H1 (cell line): ENCODE data around the gene OR9A4. TPM values are rescaled to one million over a fixed set of nuclear protein-coding genes. Genes with fewer than 3 reads are reported as not detected.

Source experiments
- CTCF ChIA-PET: fragments of 300-600 bp; sonication (Branson Sonifier 250); formaldehyde crosslinking; loops from one replicate; lab custom pipeline; 2021; ENCODE audit not compliant: partially characterized antibody; lab: Charles Lee
- POLR2A ChIA-PET: fragments of 300-600 bp; sonication (Branson Sonifier 250); formaldehyde crosslinking; loops from one replicate; lab custom pipeline; 2021; ENCODE audit warnings: inconsistent platforms; ENCODE audit not compliant: partially characterized antibody; lab: Charles Lee
- DNase-seq, 2 experiments: peaks; one replicate each; pipeline versions ENCODE4 v3.0.0 to v3.0.0-alpha.2; 2010 to 2022; ENCODE audit warnings: low spot score in 2 of 2, low read depth in 1 of 2, mixed read lengths in 1 of 2
- FAIRE-seq: peaks from 2 replicates; lab custom pipeline; 2011; peaks lifted over from hg19 to GRCh38; lab: Jason Lieb, UNC
- H2AFZ ChIP-seq: 2 replicates; pipeline ENCODE4 v1.8.1; 2012; ENCODE audit warnings: low read length, inconsistent platforms
- H2AK5ac ChIP-seq: 2 replicates; pipeline ENCODE4 v1.6.1; 2013; ENCODE audit warnings: low read depth, low read length
- H2BK120ac ChIP-seq: replicated peaks from 2 replicates; pipeline ENCODE3; 2013; ENCODE audit warnings: low read depth, low read length, inconsistent platforms
- H2BK12ac ChIP-seq: 2 replicates; pipeline ENCODE4 v1.6.1; 2013; ENCODE audit warnings: low read depth, low read length
- H2BK15ac ChIP-seq: 2 replicates; pipeline ENCODE4 v1.6.1; 2013; ENCODE audit warnings: low read length
- H2BK20ac ChIP-seq: 2 replicates; pipeline ENCODE4 v1.6.1; 2013; ENCODE audit warnings: low read length
- H2BK5ac ChIP-seq: 2 replicates; pipeline ENCODE4 v1.6.1; 2013; ENCODE audit warnings: low read depth, low read length
- H3K14ac ChIP-seq: 2 replicates; pipeline ENCODE4 v1.6.1; 2013; ENCODE audit warnings: inconsistent platforms; ENCODE audit not compliant: insufficient read length
- H3K18ac ChIP-seq: 2 replicates; pipeline ENCODE4 v1.6.1; 2013; ENCODE audit warnings: low read length; ENCODE audit errors: extremely low read depth
- H3K23ac ChIP-seq: 2 replicates; pipeline ENCODE4 v1.6.1; 2013; ENCODE audit warnings: inconsistent platforms; ENCODE audit not compliant: insufficient read length
- H3K23me2 ChIP-seq: 2 replicates; pipeline ENCODE4 v1.6.1; 2013; ENCODE audit warnings: low read depth, low read length
- H3K27ac ChIP-seq: 2 replicates; pipeline ENCODE4 v1.6.1; 2011; ENCODE audit warnings: low read depth, low read length, inconsistent platforms
- H3K27me3 ChIP-seq, 4 experiments: replicated peaks in 1 of 4; 1 replicate in 1 of 4; 2 replicates in 3 of 4; pipeline versions ENCODE4 v1.6.1 to v1.8.1; 2011 to 2013; ENCODE audit warnings: low read length in 3 of 4, mild to moderate bottlenecking in 3 of 4, inconsistent platforms in 2 of 4, mixed read lengths in 2 of 4, moderate library complexity in 1 of 4; ENCODE audit not compliant: control insufficient read depth in 3 of 4, insufficient read depth in 3 of 4; ENCODE audit errors: extremely low read depth in 1 of 4
- H3K36me3 ChIP-seq, 4 experiments: 2 replicates each; pipeline versions ENCODE4 v1.6.1 to v1.8.1; 2011 to 2013; ENCODE audit warnings: mild to moderate bottlenecking in 4 of 4, low read length in 3 of 4, moderate library complexity in 2 of 4, control low read depth in 1 of 4, inconsistent platforms in 1 of 4; ENCODE audit not compliant: insufficient read depth in 4 of 4, control insufficient read depth in 2 of 4
- H3K4ac ChIP-seq: replicated peaks from 2 replicates; pipeline ENCODE3; 2013; ENCODE audit warnings: low read length, low read depth, mixed read lengths, inconsistent platforms; ENCODE audit not compliant: insufficient read length
- H3K4me1 ChIP-seq, 4 experiments: replicated peaks in 1 of 4; 1 replicate in 1 of 4; 2 replicates in 3 of 4; pipeline versions ENCODE4 v1.6.1 to v1.8.1; 2011 to 2013; ENCODE audit warnings: low read length in 3 of 4, inconsistent platforms in 2 of 4, mixed read lengths in 1 of 4; ENCODE audit not compliant: insufficient read depth in 4 of 4, control insufficient read depth in 3 of 4
- H3K4me2 ChIP-seq, 2 experiments: 2 replicates each; pipeline versions ENCODE4 v1.6.1 to v1.8.1; 2011 to 2013; ENCODE audit warnings: low read depth in 2 of 2, low read length in 2 of 2, control low read depth in 1 of 2, inconsistent platforms in 1 of 2, mild to moderate bottlenecking in 1 of 2; ENCODE audit not compliant: insufficient read depth in 1 of 2
- H3K4me3 ChIP-seq, 4 experiments: fragments of 200-600, 300-600 bp in 1 of 4; sonication (generic), shearing (Covaris generic), sonication (Bioruptor Twin) in 1 of 4; 2 replicates each; pipeline versions ENCODE4 v1.5.1 to v1.8.1; 2011 to 2016; ENCODE audit warnings: low read length in 4 of 4, low read depth in 3 of 4, control low read depth in 2 of 4, inconsistent platforms in 2 of 4, mild to moderate bottlenecking in 2 of 4, mixed read lengths in 1 of 4, moderate library complexity in 1 of 4; ENCODE audit not compliant: insufficient read depth in 2 of 4; ENCODE audit errors: extremely low read depth in 1 of 4
- H3K56ac ChIP-seq: replicated peaks from 2 replicates; pipeline ENCODE3; 2013; ENCODE audit warnings: low read depth, mild to moderate bottlenecking, mixed read lengths, low read length, inconsistent platforms; ENCODE audit not compliant: insufficient read length
- H3K79me1 ChIP-seq: 2 replicates; pipeline ENCODE4 v1.6.1; 2013; ENCODE audit warnings: low read depth, low read length, control low read depth
- H3K79me2 ChIP-seq, 2 experiments: 2 replicates each; pipeline versions ENCODE4 v1.6.1 to v1.8.1; 2012 to 2013; ENCODE audit warnings: low read length in 2 of 2, mild to moderate bottlenecking in 2 of 2, inconsistent platforms in 1 of 2; ENCODE audit not compliant: insufficient read depth in 2 of 2, control insufficient read depth in 1 of 2
- H3K9ac ChIP-seq, 4 experiments: replicated peaks in 1 of 4; 1 replicate in 1 of 4; 2 replicates in 3 of 4; pipeline versions ENCODE4 v1.6.1 to v1.8.1; 2011 to 2013; ENCODE audit warnings: low read depth in 3 of 4, low read length in 3 of 4, control low read depth in 2 of 4, mild to moderate bottlenecking in 2 of 4, moderate library complexity in 2 of 4, inconsistent platforms in 1 of 4; ENCODE audit errors: extremely low read depth in 1 of 4
- H3K9me3 ChIP-seq, 2 experiments: 2 replicates each; pipeline versions ENCODE4 v1.6.1 to v1.8.1; 2012 to 2013; ENCODE audit warnings: mild to moderate bottlenecking in 2 of 2, moderate library complexity in 2 of 2, control low read depth in 1 of 2, inconsistent platforms in 1 of 2, low read depth in 1 of 2, low read length in 1 of 2, mixed read lengths in 1 of 2; ENCODE audit not compliant: insufficient read depth in 2 of 2
- H4K20me1 ChIP-seq, 2 experiments: replicated peaks in 1 of 2; 2 replicates each; pipeline versions ENCODE3 to v1.8.1; 2011 to 2013; ENCODE audit warnings: inconsistent platforms in 2 of 2, low read length in 2 of 2, mild to moderate bottlenecking in 1 of 2; ENCODE audit not compliant: insufficient read depth in 2 of 2, control insufficient read depth in 1 of 2
- H4K5ac ChIP-seq: 2 replicates; pipeline ENCODE4 v1.6.1; 2013; ENCODE audit warnings: low read length, low read depth, mixed read lengths, inconsistent platforms; ENCODE audit not compliant: insufficient read length
- H4K8ac ChIP-seq: 2 replicates; pipeline ENCODE4 v1.8.0; 2013; ENCODE audit warnings: mild to moderate bottlenecking, moderate library complexity, low read length, inconsistent platforms; ENCODE audit not compliant: insufficient read depth; ENCODE audit errors: extremely low read depth
- H4K91ac ChIP-seq: replicated peaks from 2 replicates; pipeline ENCODE3; 2013; ENCODE audit warnings: low read length, mixed read lengths, inconsistent platforms; ENCODE audit not compliant: insufficient read length
- CEBPB ChIP-seq: IDR thresholded peaks from 2 replicates; pipeline ENCODE4 v1.6.1; 2012; ENCODE audit warnings: low read depth, low read length
- HDAC6 ChIP-seq: IDR thresholded peaks from one replicate; pipeline ENCODE4 v1.7.1; 2012; ENCODE audit warnings: low read depth, mild to moderate bottlenecking, inconsistent platforms, low read length, moderate library complexity
- WGBS, 2 experiments: shearing (Covaris generic) in 1 of 2; methylation state at CpG; one replicate each; pipeline versions ENCODE4 v1.1.6 to v1.1.7; 2013 to 2015; ENCODE audit warnings: low lambda C conversion rate in 2 of 2, mixed read lengths in 2 of 2, inconsistent platforms in 1 of 2, low coverage in 1 of 2, missing lambda C conversion rate in 1 of 2; ENCODE audit not compliant: insufficient replicate concordance in 2 of 2, insufficient coverage in 1 of 2, insufficient read length in 1 of 2; ENCODE audit errors: extremely low coverage in 1 of 2, missing lambda C conversion rate in 1 of 2; 5-methylcytosine and 5-hydroxymethylcytosine counted together
- polyA plus RNA-seq, 7 experiments: library from polyadenylated mRNA; depleted of rRNA in 3 of 7; stranded (reverse) in 5 of 7; unstranded in 2 of 7; fragments of >200 nt in 5 of 7; fragments of 200-250 nt in 2 of 7; gene quantifications; 1 replicate in 5 of 7; 2 replicates in 1 of 7; 4 replicates in 1 of 7; pipeline versions ENCODE4 v1.2.1 to v1.2.3, GENCODE V29; 2011 to 2013; ENCODE audit warnings: missing spikeins in 2 of 7, mixed read lengths in 2 of 7
- total RNA-seq: library from RNA; stranded (reverse); fragmentation: NEBNext Ultra II Directional; extraction: Animal tissue kit (Norgen Biotek cat#: 25700); gene quantifications from 2 replicates; pipeline ENCODE4 v1.2.1, GENCODE V29; 2021

OR9A4 gene
- total and polyA plus RNA-seq, 2 of the 8 experiments (the other 6 are each of a cell fraction or from before 2014, with no cell fraction given) = not detected

DNA sequence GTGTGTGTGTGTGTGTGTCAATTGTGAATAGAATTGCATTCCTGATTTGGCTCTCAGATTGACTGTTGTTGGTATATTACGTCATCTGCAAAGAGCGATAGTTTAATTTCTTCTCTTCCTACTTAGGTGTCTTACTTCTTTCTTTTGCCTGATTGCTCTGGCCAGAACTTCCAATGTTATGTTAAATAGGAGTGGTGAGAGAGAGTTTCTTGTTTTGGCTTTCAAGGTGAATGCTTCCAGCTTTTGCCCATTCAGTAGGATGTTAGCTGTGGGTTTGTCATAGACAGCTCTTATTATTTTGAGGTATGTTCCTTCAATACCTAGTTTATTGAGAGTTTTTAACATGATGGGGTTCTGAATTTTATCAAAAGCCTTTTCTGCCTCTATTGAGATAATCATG, 40.7 kb upstream of the OR9A4 start:
- H2AK5ac ChIP-seq = no peak overlapping the region
- H3K56ac ChIP-seq = no peak overlapping the region
- H2BK15ac ChIP-seq = no peak overlapping the region
- ChIA-PET CTCF (no interaction called here), POLR2A (interaction anchor here (0.6 kb wide), 1 partner anchor 221 kb away, joined by 3 read pairs; no protein-coding TSS in a partner anchor)
- no peak for DNase-seq
- no peak overlapping the region for H3K4ac ChIP-seq
- H3K9ac ChIP-seq = no peak overlapping the region
- H3K18ac ChIP-seq = no peak overlapping the region
- H2BK20ac ChIP-seq = no peak overlapping the region
- no peak overlapping the region for H3K14ac ChIP-seq
- no peaks in the 10 kb centered on the region for H4K20me1 ChIP-seq
- no peaks in the 10 kb centered on the region for H3K23me2 ChIP-seq
- H4K8ac ChIP-seq = no peak overlapping the region
- H3K79me2 ChIP-seq = no peaks in the 10 kb centered on the region
- WGBS, 2 experiments = 68% methylated on average over 2 of the region's 2 CpGs; no CpG with 5 or more reads in 1 of the 2 experiments
- H3K36me3 ChIP-seq = no peaks in the 10 kb centered on the region
- TF ChIP-seq CEBPB = peak; percentile 53; the same call in 1 of the 2 replicates
- TF ChIP-seq HDAC6 = no peak
- no peak overlapping the region for H3K23ac ChIP-seq
- FAIRE-seq = no peak
- H3K27ac ChIP-seq = no peak overlapping the region
- H3K4me3 ChIP-seq = peak overlapping the region in 1 of 4 experiments; percentile 19; a peak in 1 of 8 replicates
- peak overlapping the region; percentile 3 to 24; a peak in 1 of 4 replicates for H3K4me2 ChIP-seq
- H4K5ac ChIP-seq = no peak overlapping the region
- H2BK120ac ChIP-seq = no peak overlapping the region
- H2BK12ac ChIP-seq = no peak overlapping the region
- no peak overlapping the region for H2BK5ac ChIP-seq
- H3K9me3 ChIP-seq = no peaks in the 10 kb centered on the region
- no peak overlapping the region for H4K91ac ChIP-seq
- peaks cover 0 to 11% (median 7%) of the 10 kb centered on the region in 4 experiments; a peak in 6 of 7 replicates for H3K4me1 ChIP-seq
- no peaks in the 10 kb centered on the region for H3K79me1 ChIP-seq
- no peaks in the 10 kb centered on the region for H3K27me3 ChIP-seq
- H2AFZ ChIP-seq = no peak overlapping the region
